Measurements from ENCODE around the gene RUVBL2.

- no peak for TF ChIP-seq CTCF (IDR thresholded peaks at IDR 0.05; ENCODE audit: low read depth, low read length)
- no peak for TF ChIP-seq EZH2phosphoT487 (IDR thresholded peaks at IDR 0.05; ENCODE audit: low read depth)
These were observed 35.7 kb upstream of the RUVBL2 start for GRCh38 chr19:48958006-48958405.
